Kidney tubule cell (primary cell): ENCODE data around the gene GPX7.

ENCODE experiments used
- DNase-seq: peaks from one replicate; pipeline ENCODE4 v3.0.0-alpha.2; 2018; ENCODE audit warnings: low spot score

Gene GPX7

GRCh38 chr1:52629325-52629643 is 27.1 kb downstream of the GPX7 start:
- peak; percentile 30 for DNase-seq

- no peak for DNase-seq
Observed at GRCh38 chr1:52629667-52630066, 27.5 kb downstream of the GPX7 start.

GRCh38 chr1:52631759-52632331 is 29.7 kb downstream of the GPX7 start:
- DNase-seq = no peak

GRCh38 chr1:52632732-52633290 is 30.6 kb downstream of the GPX7 start, which contains the start of gene SHISAL2A:
Gene SHISAL2A, plus strand, starts transcription at chr1:52633168. Its CDS starts 326 bp downstream, at chr1:52633494.
- peak; percentile 20 for DNase-seq

GRCh38 chr1:52633291-52633754 is 31.2 kb downstream of the GPX7 start:
- DNase-seq = no peak

- no peak for DNase-seq
Observed at GRCh38 chr1:52634111-52634510, 31.9 kb downstream of the GPX7 start.

- no peak for DNase-seq
Observed at GRCh38 chr1:52635321-52636089, 33.3 kb downstream of the GPX7 start.

GRCh38 chr1:52636721-52637695 is 34.8 kb downstream of the GPX7 start:
- DNase-seq = peak; percentile 47

- DNase-seq = no peak
Observed at GRCh38 chr1:52637946-52638345, 35.8 kb downstream of the GPX7 start.

GRCh38 chr1:52640697-52641096 is 38.5 kb downstream of the GPX7 start:
- DNase-seq = no peak

- DNase-seq = no peak
Observed at GRCh38 chr1:52641307-52641706, 39.1 kb downstream of the GPX7 start.

- no peak for DNase-seq
Observed at GRCh38 chr1:52645261-52645660, 43.1 kb downstream of the GPX7 start.

GRCh38 chr1:52651904-52652303 is 49.7 kb downstream of the GPX7 start:
- no peak for DNase-seq

GRCh38 chr1:52653207-52653849 is 51.2 kb downstream of the GPX7 start:
- DNase-seq = no peak

GRCh38 chr1:52654063-52654462 is 51.9 kb downstream of the GPX7 start:
- DNase-seq = no peak

GRCh38 chr1:52657702-52658101 is 55.5 kb downstream of the GPX7 start:
- no peak for DNase-seq
